ENCODE measurements around the gene MMP25.
"Not testable (repeated sequence)": the region's sequence is repeated elsewhere in the genome, so short reads cannot be mapped to it uniquely, and the experiment has no call there.

The MMP25 gene

DNA sequence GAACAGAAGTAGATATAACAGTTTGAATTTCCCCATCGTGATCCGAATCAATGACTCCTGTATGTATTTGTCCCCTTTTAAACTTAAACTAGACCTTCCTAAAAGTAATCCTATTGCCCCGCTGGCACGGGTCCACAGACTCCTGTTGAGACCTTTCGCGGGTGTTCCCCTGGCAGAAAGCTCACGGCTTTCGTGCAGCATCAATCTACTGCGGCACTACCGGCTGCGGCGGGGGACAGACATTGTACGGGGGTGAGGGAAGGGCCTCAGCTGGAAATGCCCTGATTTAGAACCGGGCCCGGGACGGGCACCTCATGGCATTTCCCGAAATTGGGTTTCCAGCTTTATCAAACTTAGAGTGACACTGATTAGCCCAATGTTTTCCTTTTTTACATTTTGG, 33.7 kb downstream of the MMP25 start:
- no peak overlapping the region for H3K4me3 ChIP-seq (replicated peaks; ENCODE audit: low read depth, low read length)
- TF ChIP-seq, protein P1, sequence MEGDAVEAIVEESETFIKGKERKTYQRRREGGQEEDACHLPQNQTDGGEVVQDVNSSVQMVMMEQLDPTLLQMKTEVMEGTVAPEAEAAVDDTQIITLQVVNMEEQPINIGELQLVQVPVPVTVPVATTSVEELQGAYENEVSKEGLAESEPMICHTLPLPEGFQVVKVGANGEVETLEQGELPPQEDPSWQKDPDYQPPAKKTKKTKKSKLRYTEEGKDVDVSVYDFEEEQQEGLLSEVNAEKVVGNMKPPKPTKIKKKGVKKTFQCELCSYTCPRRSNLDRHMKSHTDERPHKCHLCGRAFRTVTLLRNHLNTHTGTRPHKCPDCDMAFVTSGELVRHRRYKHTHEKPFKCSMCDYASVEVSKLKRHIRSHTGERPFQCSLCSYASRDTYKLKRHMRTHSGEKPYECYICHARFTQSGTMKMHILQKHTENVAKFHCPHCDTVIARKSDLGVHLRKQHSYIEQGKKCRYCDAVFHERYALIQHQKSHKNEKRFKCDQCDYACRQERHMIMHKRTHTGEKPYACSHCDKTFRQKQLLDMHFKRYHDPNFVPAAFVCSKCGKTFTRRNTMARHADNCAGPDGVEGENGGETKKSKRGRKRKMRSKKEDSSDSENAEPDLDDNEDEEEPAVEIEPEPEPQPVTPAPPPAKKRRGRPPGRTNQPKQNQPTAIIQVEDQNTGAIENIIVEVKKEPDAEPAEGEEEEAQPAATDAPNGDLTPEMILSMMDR (IDR thresholded peaks at IDR 0.05; ENCODE audit: low read length, missing control alignments) = no peak
- no peak for DNase-seq (ENCODE audit: low read depth)

DNA sequence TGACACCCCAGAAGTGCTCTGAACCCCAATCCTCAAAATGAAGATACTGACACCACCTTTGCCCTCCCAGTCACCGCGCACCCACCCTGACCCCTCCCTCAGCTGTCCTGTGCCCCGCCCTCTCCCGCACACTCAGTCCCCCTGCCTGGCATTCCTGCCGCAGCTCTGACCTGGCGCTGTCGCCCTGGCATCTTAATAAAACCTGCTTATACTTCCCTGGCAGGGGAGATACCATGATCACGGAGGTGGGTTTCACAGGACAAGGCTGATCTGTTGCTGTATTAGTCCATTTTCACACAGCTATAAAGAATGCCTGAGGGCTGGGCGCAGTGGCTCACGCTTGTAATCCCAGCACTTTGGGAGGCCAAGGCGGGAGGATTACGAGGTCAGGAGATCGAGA, 35.6 kb downstream of the MMP25 start:
- not testable (repeated sequence) for H3K4me3 ChIP-seq (replicated peaks; ENCODE audit: low read depth, low read length); DNase-seq (ENCODE audit: low read depth)

DNA sequence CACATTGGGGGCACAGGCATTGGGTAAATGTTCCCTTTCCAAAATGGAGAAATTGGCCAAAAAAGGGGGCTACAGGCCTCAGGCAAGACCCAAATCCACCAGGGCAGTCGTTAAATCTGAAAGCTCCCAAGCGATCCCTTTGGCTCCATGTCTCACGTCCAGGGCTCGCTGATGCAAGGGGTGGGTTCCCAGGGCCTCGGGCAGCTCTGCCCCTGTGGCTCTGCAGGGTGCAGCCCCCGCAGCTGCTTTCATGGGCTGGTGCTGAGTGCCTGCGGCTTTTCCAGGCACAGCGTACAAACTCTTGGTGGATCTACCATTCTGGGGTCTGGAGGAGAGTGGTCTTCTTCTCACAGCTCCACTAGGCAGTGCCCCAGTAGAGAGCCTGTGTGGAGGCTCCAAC, 37.0 kb downstream of the MMP25 start:
- not testable (repeated sequence) for DNase-seq (ENCODE audit: low read depth); H3K4me3 ChIP-seq (replicated peaks; ENCODE audit: low read depth, low read length)

- TF ChIP-seq, protein P1 (IDR thresholded peaks at IDR 0.05; ENCODE audit: low read length, missing control alignments) = no peak
- DNase-seq (ENCODE audit: low read depth) = no peak
- H3K4me3 ChIP-seq (replicated peaks; ENCODE audit: low read depth, low read length) = no peak overlapping the region
These were observed 38.1 kb downstream of the MMP25 start for GRCh38 chr16:3084491-3084890.

GRCh38 chr16:3084969-3085670, 38.8 kb downstream of the MMP25 start:
- TF ChIP-seq, protein P1 (IDR thresholded peaks at IDR 0.05; ENCODE audit: low read length, missing control alignments) = no peak
- no peak overlapping the region for H3K4me3 ChIP-seq (replicated peaks; ENCODE audit: low read depth, low read length)

GRCh38 chr16:3085868-3086595, 39.7 kb downstream of the MMP25 start:
- no peak for DNase-seq (ENCODE audit: low read depth)
- TF ChIP-seq, protein P1 (IDR thresholded peaks at IDR 0.05; ENCODE audit: low read length, missing control alignments) = no peak
- no peak overlapping the region for H3K4me3 ChIP-seq (replicated peaks; ENCODE audit: low read depth, low read length)

More at GRCh38 chr16:3084969-3085670, 38.8 kb downstream of the MMP25 start:
- no peak for DNase-seq (ENCODE audit: low read depth)

DNA sequence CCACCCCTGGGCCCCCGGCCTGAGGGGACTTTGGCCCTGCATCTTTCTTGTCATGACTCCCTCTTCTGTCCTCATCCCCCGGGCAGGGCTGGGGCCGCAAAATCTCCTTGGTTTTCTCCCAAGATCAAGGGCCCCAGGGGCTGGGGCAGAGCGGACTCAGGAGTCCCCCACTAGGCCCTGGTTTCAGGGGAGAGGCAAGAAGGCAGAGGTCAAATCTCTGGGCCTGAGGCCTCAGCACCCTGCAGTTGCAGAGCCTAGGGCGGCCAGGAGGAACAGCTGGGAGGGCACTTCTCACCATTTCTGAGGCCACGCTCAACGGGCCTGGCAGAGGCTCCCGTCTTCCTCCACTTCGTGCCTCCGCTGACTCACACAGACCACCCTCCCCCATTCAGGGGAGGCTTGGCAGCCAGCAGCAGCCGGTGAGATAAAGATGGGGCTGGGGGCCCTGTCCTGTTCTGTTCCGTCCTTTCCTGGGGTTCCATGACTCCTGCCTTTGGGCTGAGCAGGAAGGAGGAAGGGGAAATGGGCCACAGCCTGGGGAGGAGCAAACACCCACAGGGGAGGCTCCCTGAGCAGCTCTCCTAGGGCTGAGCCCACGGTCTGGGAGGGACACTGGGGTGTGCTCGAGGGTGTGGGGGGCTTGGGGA, 40.4 kb downstream of the MMP25 start:
- no peak overlapping the region for H3K4me3 ChIP-seq (replicated peaks; ENCODE audit: low read depth, low read length)
- no peak for DNase-seq (ENCODE audit: low read depth)
- TF ChIP-seq, protein P1 (IDR thresholded peaks at IDR 0.05; ENCODE audit: low read length, missing control alignments) = no peak
